SK-N-SH (cell line): ENCODE measurements around the gene ACTR3. TPM values are rescaled to one million over a fixed set of nuclear protein-coding genes. Genes with fewer than 3 reads are reported as not detected.

Source experiments
- CTCF ChIA-PET: fragments of 300-600, 350-600 bp; formaldehyde crosslinking; extraction: SDS; loops from one replicate; lab custom pipeline; 2021; lab: Yijun Ruan, JAX
- POLR2A ChIA-PET: fragments of 350-600 bp; sonication (Branson Sonifier 250); formaldehyde crosslinking; extraction: SDS; loops from one replicate; lab custom pipeline; 2020; ENCODE audit warnings: antibody characterized with exemption, inconsistent platforms; lab: Yijun Ruan, JAX
- DNase-seq: peaks from one replicate; pipeline ENCODE4 v3.0.0; 2012
- H2AFZ ChIP-seq: fragments of 200-600 bp; sonication (generic); 2 replicates; pipeline ENCODE4 v1.8.1; 2016; ENCODE audit warnings: antibody characterized with exemption, mild to moderate bottlenecking, low read depth
- H3F3A ChIP-seq: fragments of 200-600 bp; sonication (generic); replicated peaks from 2 replicates; pipeline ENCODE3; 2016; ENCODE audit warnings: antibody characterized with exemption, mild to moderate bottlenecking; ENCODE audit not compliant: insufficient read depth
- H3K27ac ChIP-seq, 2 experiments: fragments of 200-500 bp in 1 of 2; fragments of 200-600 bp in 1 of 2; sonication (Bioruptor generic) in 1 of 2; sonication (generic), shearing (Covaris generic) in 1 of 2; 2 replicates each; pipeline versions ENCODE4 v1.5.1 to v1.6.1; 2014 to 2016; ENCODE audit warnings: low read depth in 2 of 2, inconsistent platforms in 1 of 2, low read length in 1 of 2, mild to moderate bottlenecking in 1 of 2, mixed read lengths in 1 of 2
- H3K27me3 ChIP-seq: fragments of 200-600 bp; sonication (generic), shearing (Covaris generic); 2 replicates; pipeline ENCODE4 v1.6.1; 2016; ENCODE audit warnings: mixed run types; ENCODE audit not compliant: insufficient read depth
- H3K36me3 ChIP-seq, 2 experiments: fragments of 200-500 bp in 1 of 2; fragments of 200-600 bp in 1 of 2; sonication (Bioruptor generic) in 1 of 2; sonication (generic) in 1 of 2; replicated peaks in 1 of 2; 2 replicates each; pipeline versions ENCODE3 to v1.5.1; 2014 to 2016; ENCODE audit warnings: low read length in 1 of 2, mild to moderate bottlenecking in 1 of 2; ENCODE audit not compliant: insufficient read depth in 2 of 2, control insufficient read depth in 1 of 2
- H3K4me1 ChIP-seq, 2 experiments: fragments of 200-500 bp in 1 of 2; fragments of 200-600 bp in 1 of 2; sonication (Bioruptor generic) in 1 of 2; sonication (generic), shearing (Covaris generic) in 1 of 2; 2 replicates each; pipeline versions ENCODE4 v1.5.1 to v1.6.1; 2014 to 2016; ENCODE audit warnings: low read depth in 1 of 2, low read length in 1 of 2, mixed run types in 1 of 2; ENCODE audit not compliant: insufficient read depth in 2 of 2, control insufficient read depth in 1 of 2
- H3K4me2 ChIP-seq: fragments of 200-600 bp; sonication (generic), shearing (Covaris generic); 2 replicates; pipeline ENCODE4 v1.6.1; 2017; ENCODE audit warnings: mixed run types
- H3K4me3 ChIP-seq, 2 experiments: fragments of 200-500 bp in 1 of 2; fragments of 200-600 bp in 1 of 2; sonication (Bioruptor generic) in 1 of 2; sonication (generic), shearing (Covaris generic) in 1 of 2; 2 replicates each; pipeline versions ENCODE4 v1.5.1 to v1.8.1; 2014 to 2016; ENCODE audit warnings: low read depth in 2 of 2, inconsistent platforms in 1 of 2, low read length in 1 of 2, mild to moderate bottlenecking in 1 of 2, mixed read lengths in 1 of 2, moderate library complexity in 1 of 2
- H3K79me2 ChIP-seq: fragments of 200-600 bp; sonication (generic); 2 replicates; pipeline ENCODE4 v1.8.1; 2017; ENCODE audit warnings: mild to moderate bottlenecking; ENCODE audit not compliant: insufficient read depth
- H3K9ac ChIP-seq: fragments of 200-600 bp; sonication (generic); 2 replicates; pipeline ENCODE4 v1.6.1; 2017; ENCODE audit warnings: mixed run types
- H3K9me2 ChIP-seq: fragments of 200-600 bp; sonication (generic); 2 replicates; pipeline ENCODE4 v1.6.1; 2017; ENCODE audit warnings: mixed run types
- H3K9me3 ChIP-seq: fragments of 200-600 bp; sonication (generic); 2 replicates; pipeline ENCODE4 v1.6.1; 2017; ENCODE audit warnings: mixed run types, mild to moderate bottlenecking, moderate library complexity
- H4K20me1 ChIP-seq: fragments of 200-600 bp; sonication (generic); 2 replicates; pipeline ENCODE4 v1.6.1; 2017; ENCODE audit warnings: mild to moderate bottlenecking, mixed run types; ENCODE audit not compliant: insufficient read depth
- ELF1 ChIP-seq: IDR thresholded peaks from 2 replicates; pipeline ENCODE4 v1.4.0; 2012
- EZH2phosphoT487 ChIP-seq: fragments of 200-600 bp; sonication (generic); IDR thresholded peaks from 2 replicates; pipeline ENCODE4 v1.6.1; 2017; ENCODE audit warnings: low read depth, mixed run types, mild to moderate bottlenecking, antibody characterized with exemption, moderate library complexity, borderline replicate concordance
- FOXJ3 ChIP-seq: sonication (generic); formaldehyde crosslinking; IDR thresholded peaks from 2 replicates; pipeline ENCODE4 v1.5.1; 2020; ENCODE audit warnings: mild to moderate bottlenecking, missing genetic modification reagents
- GABPA ChIP-seq: IDR thresholded peaks from 2 replicates; pipeline ENCODE4 v1.4.0; 2012; ENCODE audit warnings: low read depth, mild to moderate bottlenecking
- IRF3 ChIP-seq: fragments of 150-350 bp; IDR thresholded peaks from 2 replicates; pipeline ENCODE4 v1.6.1; 2016; ENCODE audit warnings: mild to moderate bottlenecking, low read depth, low read length
- MAX ChIP-seq: IDR thresholded peaks from 2 replicates; pipeline ENCODE4 v1.4.0; 2012; ENCODE audit warnings: low read depth
- MXI1 ChIP-seq: IDR thresholded peaks from 2 replicates; pipeline ENCODE4 v1.6.1; 2012; ENCODE audit warnings: mild to moderate bottlenecking, low read depth, low read length, improper control_type of control experiment
- PBX3 ChIP-seq: IDR thresholded peaks from 2 replicates; pipeline ENCODE4; 2012
- POLR2AphosphoS5 ChIP-seq: IDR thresholded peaks from 2 replicates; pipeline ENCODE4 v1.6.1; 2012; ENCODE audit warnings: low read depth, low read length
- REST ChIP-seq: IDR thresholded peaks from 2 replicates; pipeline ENCODE4 v1.6.1; 2012; ENCODE audit warnings: mild to moderate bottlenecking, low read depth, low read length, moderate library complexity
- SIN3A ChIP-seq: IDR thresholded peaks from 2 replicates; pipeline ENCODE4 v1.6.1; 2012; ENCODE audit warnings: low read depth, mild to moderate bottlenecking, low read length, moderate library complexity, borderline replicate concordance
- TAF1 ChIP-seq: IDR thresholded peaks from 2 replicates; pipeline ENCODE4 v1.6.1; 2012; ENCODE audit warnings: low read depth, mild to moderate bottlenecking, low read length, moderate library complexity, borderline replicate concordance
- TEAD4 ChIP-seq: IDR thresholded peaks from 2 replicates; pipeline ENCODE4 v1.4.0; 2012; ENCODE audit warnings: mild to moderate bottlenecking, borderline replicate concordance; ENCODE audit not compliant: insufficient read depth
- USF1 ChIP-seq: IDR thresholded peaks from 2 replicates; pipeline ENCODE4 v1.4.0; 2012; ENCODE audit warnings: low read depth, borderline replicate concordance
- ZBTB33 ChIP-seq: IDR thresholded peaks from 2 replicates; pipeline ENCODE4 v1.4.0; 2012; ENCODE audit warnings: low read depth, borderline replicate concordance
- WGBS: methylation state at CpG from one replicate; pipeline ENCODE4 v1.1.6; 2017; ENCODE audit warnings: low lambda C conversion rate; 5-methylcytosine and 5-hydroxymethylcytosine counted together
- polyA plus RNA-seq, 3 experiments: library from polyadenylated mRNA; depleted of rRNA; stranded (reverse); fragments of >200 nt; gene quantifications; 2 replicates each; pipeline ENCODE4 v1.2.3, GENCODE V29; 2012

ACTR3 gene
- polyA plus RNA-seq, 1 of the 3 experiments (the other 2 are of a cell fraction) = 90.8 TPM

GRCh38 chr2:113985554-113986397, 95.9 kb downstream of the ACTR3 start:
- no peaks in the 10 kb centered on the region for H4K20me1 ChIP-seq
- H2AFZ ChIP-seq = no peak overlapping the region
- no peak for TF ChIP-seq MAX
- no peak for TF ChIP-seq TAF1
- TF ChIP-seq IRF3 = no peak
- TF ChIP-seq TEAD4 = no peak
- no peak for TF ChIP-seq POLR2AphosphoS5
- no peak for TF ChIP-seq MXI1
- no peak for TF ChIP-seq ZBTB33
- TF ChIP-seq REST = no peak
- TF ChIP-seq ELF1 = no peak
- no peak for TF ChIP-seq EZH2phosphoT487
- TF ChIP-seq USF1 = no peak
- TF ChIP-seq GABPA = no peak
- no peak for TF ChIP-seq FOXJ3 (CRISPR knock-in tag)
- no peak for TF ChIP-seq PBX3
- no peak for TF ChIP-seq SIN3A
- POLR2A ChIA-PET = no interaction called here
- no peak overlapping the region for H3K9ac ChIP-seq
- H3K4me3 ChIP-seq = no peak overlapping the region
- no peak overlapping the region for H3K4me2 ChIP-seq
- WGBS = 30% methylated on average over 7 of the region's 7 CpGs
- H3K79me2 ChIP-seq = no peaks in the 10 kb centered on the region
- no peaks in the 10 kb centered on the region for H3F3A ChIP-seq
- no peaks in the 10 kb centered on the region for H3K9me3 ChIP-seq
- CTCF ChIA-PET = interaction anchor here (1.0 kb wide), 1 partner anchor 48 kb away, joined by 3 read pairs; no protein-coding TSS in a partner anchor
- no peak overlapping the region for H3K27ac ChIP-seq
- DNase-seq = no peak
- no peaks in the 10 kb centered on the region for H3K4me1 ChIP-seq
- no peaks in the 10 kb centered on the region for H3K27me3 ChIP-seq
- H3K36me3 ChIP-seq = peaks cover 0 to 11% of the 10 kb centered on the region in 2 experiments
- H3K9me2 ChIP-seq = no peaks in the 10 kb centered on the region
